GM21423 (cell line): ENCODE results near the gene NDE1.

Experiments
- ATAC-seq: cut with Tn5 transposase; IDR thresholded peaks from one replicate; pipeline ENCODE4 v1.9.1; 2021; ENCODE audit warnings: mild to moderate bottlenecking, moderate library complexity; ENCODE audit not compliant: unreplicated experiment

NDE1 gene

DNA sequence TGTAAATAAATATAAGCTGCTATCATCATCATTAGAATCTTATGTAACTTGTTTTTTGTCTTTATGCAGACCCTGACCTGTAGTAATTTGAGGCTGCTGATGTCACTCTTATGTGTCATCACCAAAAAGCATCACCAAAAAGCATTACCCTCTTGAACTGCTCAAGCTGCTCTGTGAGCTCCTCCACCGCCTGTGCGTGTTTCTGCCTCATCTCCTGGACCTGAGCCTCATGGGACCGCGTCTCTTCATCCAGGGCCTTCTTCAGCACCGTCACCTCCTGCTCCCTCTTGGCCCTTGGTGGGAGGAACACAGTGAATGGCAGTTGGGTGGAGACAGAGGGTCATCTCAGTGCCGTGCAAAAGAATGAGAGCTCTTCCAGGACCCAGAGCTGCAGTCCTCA, 82.4 kb downstream of the NDE1 start:
- no peak for ATAC-seq

- no peak for ATAC-seq
Measured at GRCh38 chr16:15735610-15736009, 85.6 kb downstream of the NDE1 start.

DNA sequence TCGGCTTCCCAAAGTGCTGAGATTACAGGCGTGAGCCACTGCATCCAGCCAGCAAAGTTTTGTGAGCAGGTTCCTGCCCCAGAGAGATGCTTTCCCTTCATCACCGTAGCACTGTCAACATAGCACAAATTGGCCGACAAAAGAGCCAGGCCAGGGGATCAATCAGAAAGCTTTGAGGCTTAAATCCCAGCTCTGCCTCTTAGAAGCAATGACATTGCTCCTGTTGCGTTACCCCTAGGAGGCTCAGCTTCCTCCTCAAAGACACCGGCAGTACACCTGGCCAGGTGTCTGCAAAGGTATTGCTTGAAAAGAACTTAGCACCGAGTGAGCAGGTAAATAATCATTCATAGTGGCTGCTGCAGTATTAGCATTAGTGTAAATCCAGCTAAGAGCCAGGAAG, 86.5 kb downstream of the NDE1 start:
- no peak for ATAC-seq

DNA sequence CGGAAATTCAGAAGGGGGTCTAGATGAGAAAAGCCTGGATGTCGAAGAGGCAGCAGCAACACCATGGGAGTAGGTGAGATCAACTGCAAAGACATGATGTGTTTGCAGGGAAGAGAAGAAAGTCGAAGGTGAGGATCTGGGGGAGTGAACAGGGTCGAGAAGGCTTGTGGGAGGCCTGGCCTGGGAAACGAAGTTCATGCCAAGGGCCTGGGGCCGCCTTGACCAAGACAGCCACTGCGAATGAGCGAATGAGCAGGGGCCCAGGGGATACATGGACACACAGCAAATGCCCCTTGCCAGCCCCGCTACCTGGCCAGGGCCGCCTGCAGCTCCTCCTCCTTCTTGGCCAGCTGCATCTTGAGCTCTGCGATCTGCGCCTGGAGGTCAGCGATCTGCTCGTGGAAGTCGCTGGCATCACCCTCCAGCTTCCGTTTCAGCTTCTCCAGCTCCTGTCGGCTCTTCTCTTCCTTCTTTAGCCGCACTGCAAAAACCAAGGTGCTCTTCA, 87.1 kb downstream of the NDE1 start:
- no peak for ATAC-seq

DNA sequence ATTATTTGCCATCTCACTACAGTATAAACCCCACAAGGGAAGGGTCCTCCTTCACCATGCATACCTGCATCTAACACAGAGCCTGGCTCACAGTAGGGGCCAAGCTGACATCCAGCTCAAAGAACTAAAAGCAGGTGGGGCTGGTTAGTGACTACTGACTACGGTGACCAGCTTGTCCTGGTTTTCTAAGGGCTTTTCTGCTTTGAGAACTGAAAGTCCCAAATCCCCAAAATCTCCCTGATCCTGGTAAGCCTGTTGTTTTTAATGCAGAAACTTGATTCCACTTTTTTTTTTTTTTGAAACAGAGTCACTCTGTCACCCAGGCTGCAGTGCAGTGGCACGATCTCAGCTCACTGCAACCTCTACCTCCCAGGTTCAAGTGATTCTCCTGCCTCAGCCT, 89.4 kb downstream of the NDE1 start:
- no peak for ATAC-seq

DNA sequence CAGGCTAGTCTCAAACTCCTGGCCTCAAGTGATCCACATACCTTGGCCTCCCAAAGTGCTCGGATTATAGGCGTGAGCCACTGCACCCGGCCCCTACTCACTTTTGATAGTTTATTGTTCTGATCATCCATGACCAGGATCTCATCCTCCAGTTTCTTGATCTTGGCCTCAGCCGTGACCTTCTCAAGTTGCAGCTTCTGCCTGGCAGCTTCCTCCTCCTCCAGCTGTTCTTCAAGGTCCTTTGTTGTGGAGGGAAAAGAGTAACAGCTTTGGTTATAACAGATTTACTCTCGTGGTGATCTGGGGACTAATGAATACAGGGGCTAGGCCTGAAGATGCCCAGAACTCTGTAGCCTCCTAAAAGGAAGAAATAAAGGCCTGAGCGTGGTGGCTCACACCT, 89.9 kb downstream of the NDE1 start:
- no peak for ATAC-seq

- no peak for ATAC-seq
Measured at GRCh38 chr16:15741207-15741871, 91.3 kb downstream of the NDE1 start.

GRCh38 chr16:15742716-15743115, 92.7 kb downstream of the NDE1 start:
- no peak for ATAC-seq

DNA sequence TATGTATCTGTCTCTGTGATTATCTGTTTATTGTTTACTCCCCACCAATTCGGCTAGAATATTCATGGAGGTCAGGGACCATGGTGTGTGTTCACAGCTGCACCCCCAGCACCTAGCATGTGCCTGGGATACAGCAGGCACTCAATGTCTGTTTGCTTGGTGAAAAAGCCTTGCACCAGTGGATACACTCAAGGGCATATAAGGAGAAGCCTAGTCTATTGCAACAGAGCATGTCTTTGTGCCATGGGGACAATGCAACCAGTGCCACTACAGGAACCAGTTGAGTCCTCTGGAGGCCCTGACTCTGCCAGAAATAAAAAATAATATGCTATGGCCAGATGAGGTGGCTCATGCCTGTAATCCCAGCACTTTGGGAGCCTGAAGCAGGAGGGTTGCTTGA, 93.6 kb downstream of the NDE1 start:
- no peak for ATAC-seq

DNA sequence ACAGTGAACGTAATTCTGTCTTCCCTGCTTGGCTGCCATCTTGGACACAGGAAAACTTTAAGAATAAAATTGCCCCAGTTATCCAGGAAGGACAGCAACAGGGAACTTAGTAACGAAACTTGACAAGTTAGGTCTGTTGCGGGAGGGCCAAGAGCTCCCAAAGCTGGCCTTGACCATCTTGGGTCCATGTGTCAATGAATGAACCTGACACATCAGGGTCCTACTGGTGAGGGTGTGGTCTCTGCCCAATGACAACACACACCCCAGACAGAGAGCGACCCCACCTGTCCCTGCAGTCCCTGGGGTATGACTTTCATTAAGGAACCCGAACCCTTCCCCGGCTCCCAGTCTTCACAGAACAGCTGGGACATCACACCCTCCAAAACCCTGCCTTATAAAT, 96.3 kb downstream of the NDE1 start:
- ATAC-seq, result no peak

DNA sequence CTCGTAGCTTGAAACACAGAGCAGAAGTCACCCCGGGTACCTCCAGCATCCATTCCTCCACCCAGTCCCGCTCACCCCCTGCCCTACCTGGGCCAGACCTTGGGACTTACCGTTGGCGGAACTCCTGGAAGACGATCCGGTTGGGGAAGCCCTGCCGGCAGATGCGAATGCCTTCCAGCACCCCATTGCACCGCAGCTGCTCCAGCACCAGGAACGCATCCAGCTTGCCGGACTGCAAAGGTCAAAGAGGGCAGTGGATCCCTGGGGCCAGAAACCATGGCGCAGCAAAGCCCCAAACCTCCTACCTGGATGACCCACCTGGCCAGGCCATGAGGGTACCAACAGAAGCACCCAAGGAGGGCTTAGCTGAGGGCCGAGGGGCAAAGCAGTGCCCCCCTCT, 97.9 kb downstream of the NDE1 start:
- ATAC-seq, result no peak

DNA sequence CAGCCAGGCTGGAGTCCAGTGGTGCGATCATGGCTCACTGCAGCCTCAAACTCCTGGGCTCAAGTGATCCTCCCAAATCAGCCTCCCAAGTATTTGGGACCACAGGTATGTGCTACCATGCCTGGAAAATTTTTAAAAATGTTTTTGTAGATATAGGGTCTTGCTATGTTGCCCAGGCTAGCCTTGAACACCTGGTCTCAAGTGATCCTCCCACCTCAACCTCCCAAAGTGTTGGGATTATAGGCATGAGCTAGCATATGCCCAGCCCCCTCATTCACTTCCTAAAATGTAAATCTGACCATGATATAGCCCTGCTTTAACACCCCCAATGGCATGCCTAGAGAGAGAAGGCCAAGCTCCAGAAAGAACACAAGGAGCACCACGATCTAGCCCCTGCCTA, 98.6 kb downstream of the NDE1 start:
- ATAC-seq, result no peak

DNA sequence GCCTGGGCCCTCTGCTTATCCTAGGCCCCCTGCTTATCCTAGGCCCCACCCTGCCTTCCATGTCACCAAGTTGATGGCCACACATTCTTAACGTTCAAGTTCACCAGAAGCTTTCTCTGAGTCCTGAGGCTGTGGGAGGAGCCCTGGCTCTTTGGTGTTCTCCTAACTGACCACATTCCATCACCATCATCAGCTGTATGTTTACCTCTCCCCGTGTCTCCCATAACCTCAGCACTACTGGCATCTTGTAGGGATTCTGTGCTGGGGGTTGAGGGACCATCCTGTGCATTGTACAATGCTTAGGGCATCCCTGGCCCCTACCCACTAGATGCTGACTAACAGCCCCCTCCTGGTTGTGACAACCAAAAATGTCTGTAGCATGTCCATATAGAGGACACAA, 99.3 kb downstream of the NDE1 start:
- no peak for ATAC-seq

DNA sequence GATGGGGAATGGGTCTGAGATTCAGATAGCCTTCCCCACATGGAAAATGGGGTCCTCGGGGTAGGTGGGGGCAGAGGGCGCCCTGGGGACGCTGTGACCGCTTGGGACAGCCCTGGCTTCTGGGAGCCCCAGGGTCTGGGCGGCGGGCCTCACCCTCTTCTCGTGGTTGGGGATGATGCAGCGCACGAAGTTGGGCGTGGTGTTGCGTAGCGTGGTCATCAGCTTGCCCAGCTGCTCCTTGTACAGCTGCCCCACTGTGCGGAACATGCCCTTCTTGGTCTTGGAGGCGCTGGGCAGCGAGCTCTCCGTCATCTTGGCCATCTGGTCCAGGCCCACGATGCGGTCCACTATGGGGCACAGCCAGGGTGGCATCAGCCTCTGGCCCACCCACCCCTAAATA, 99.9 kb downstream of the NDE1 start:
- no peak for ATAC-seq

DNA sequence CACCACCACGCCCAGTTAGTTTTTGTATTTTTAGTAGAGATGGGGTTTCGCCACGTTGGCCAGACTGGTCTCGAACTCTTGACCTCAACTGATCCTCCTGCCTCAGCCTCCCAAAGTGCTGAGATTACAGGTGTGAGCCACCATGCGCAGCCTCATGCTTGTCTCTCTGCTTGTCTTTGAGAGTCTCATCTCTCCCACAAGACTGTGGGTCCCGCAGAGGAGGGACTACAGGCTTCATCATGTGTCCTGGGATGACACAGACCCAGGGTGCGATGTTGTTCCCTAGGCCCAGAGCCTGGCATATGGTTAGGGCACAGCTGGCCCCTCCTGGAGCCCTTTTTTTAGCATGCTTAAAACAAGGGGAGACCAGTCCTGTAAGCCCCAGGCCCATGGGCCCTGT, 101.9 kb downstream of the NDE1 start:
- no peak for ATAC-seq

DNA sequence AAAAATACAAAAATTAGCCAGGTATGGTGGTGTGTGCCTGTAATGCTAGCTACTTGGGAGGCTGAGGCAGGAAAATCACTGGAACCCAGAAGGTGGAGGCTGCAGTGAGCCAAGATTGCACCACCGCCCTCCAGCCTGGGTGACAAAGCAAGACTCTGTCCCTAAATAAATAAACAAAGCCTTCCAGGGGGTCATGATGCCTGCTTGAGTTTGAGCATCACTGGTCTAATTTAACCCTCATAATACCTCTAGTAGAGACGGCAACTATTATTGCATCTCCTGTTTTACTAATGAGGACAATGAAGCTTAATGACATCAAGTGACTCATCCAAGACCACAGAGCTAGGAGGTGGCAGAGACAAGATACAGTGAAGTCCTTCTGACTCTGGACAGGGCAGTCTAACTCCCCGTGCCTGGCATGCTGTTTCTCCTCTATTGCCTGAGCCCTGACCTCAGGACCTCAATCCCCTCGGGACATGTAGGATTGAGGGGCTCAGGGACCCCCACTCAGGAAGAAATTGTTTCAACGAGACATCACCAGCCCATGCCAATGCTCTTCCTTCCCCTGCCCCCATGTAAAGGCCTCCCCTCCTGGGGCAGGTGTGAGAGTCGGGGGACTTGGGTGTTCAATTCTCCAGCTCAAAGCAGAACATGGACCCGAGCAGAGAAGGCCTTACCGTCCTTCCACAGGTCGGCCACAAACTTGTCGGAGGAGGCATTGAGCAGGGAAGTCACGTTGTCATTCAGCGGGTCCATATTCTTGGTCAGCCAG, 102.9 kb downstream of the NDE1 start:
- no peak for ATAC-seq

GRCh38 chr16:15754821-15755534, 104.9 kb downstream of the NDE1 start:
- ATAC-seq, result no peak

GRCh38 chr16:15757077-15757386, 107.0 kb downstream of the NDE1 start:
- ATAC-seq, result no peak

GRCh38 chr16:15757630-15758251, 107.7 kb downstream of the NDE1 start:
- ATAC-seq, result no peak

- no peak for ATAC-seq
Measured at GRCh38 chr16:15759070-15759469, 109.0 kb downstream of the NDE1 start.

DNA sequence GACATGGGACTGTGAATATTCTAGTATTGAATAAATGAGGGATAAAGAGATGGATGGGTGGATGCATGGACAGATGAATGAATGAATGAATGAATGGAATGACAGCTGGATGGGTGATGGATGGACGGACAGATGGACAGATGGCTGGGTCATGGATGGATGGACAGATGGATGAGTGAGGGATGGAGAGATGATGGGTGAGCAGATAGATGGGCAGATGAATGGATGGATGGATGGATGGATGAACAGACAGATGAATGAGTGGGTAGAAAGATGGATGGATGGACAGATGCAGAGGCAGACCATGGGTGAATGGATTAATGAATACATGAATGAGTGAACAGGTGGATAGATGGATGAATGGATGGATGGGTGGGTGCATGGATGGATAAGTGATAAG, 110.1 kb downstream of the NDE1 start:
- ATAC-seq, result no peak

DNA sequence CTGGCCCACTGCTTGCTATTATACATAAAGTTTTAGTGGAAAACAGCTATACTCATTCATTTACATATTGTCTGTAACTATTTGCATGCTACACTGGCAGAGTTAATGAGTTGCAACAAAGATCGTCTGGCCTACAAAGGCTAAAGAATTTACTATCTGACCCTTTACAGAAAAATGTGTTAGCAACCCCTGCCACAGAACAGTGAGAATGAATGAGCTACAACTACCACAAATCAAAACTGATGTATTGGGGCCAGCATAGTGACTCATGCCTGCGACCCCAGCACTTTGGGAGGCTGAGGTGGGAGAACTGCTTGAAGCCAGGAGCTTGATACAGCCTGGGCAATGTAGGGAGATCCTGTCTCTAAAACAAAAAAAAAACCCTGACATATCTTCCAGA, 114.1 kb downstream of the NDE1 start:
- no peak for ATAC-seq
